GM10248 (cell line): ENCODE results near the gene ASB15.

Experiments used
- CTCF ChIA-PET: fragments of 300-600 bp; sonication (Branson Sonifier 250); formaldehyde crosslinking; extraction: SDS; loops from one replicate; lab custom pipeline; 2021; ENCODE audit warnings: antibody characterized with exemption; lab: Yijun Ruan, JAX
- POLR2A ChIA-PET: fragments of 350-650 bp; sonication (Branson Sonifier 250); formaldehyde crosslinking; extraction: SDS; loops from one replicate; lab custom pipeline; 2020; ENCODE audit warnings: antibody characterized with exemption; lab: Yijun Ruan, JAX
- DNase-seq: peaks from one replicate; pipeline ENCODE4 v3.0.0; 2012; ENCODE audit errors: extremely low spot score
- TF ChIP-seq, protein P1 (sequence below): IDR thresholded peaks from 2 replicates; pipeline ENCODE4 v1.5.1; 2012; ENCODE audit warnings: mild to moderate bottlenecking, low read depth; ENCODE audit errors: extremely low read depth, missing control alignments, control extremely low read depth

The ASB15 gene

DNA sequence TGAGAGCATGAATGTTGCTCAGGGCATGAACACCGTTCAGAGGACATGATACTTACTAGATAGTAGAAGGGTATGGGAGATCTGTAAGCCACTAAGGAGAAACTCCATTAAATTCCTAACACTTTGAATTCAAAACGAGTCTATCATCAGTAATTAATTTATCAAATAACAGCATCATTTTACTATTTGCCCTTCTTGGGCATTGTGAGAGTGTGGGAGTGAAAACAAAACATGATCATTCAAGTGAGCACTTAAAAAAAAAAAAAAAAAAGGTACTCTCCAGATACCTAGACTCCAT is 20.5 kb upstream of the ASB15 start:
- TF ChIP-seq, protein P1, sequence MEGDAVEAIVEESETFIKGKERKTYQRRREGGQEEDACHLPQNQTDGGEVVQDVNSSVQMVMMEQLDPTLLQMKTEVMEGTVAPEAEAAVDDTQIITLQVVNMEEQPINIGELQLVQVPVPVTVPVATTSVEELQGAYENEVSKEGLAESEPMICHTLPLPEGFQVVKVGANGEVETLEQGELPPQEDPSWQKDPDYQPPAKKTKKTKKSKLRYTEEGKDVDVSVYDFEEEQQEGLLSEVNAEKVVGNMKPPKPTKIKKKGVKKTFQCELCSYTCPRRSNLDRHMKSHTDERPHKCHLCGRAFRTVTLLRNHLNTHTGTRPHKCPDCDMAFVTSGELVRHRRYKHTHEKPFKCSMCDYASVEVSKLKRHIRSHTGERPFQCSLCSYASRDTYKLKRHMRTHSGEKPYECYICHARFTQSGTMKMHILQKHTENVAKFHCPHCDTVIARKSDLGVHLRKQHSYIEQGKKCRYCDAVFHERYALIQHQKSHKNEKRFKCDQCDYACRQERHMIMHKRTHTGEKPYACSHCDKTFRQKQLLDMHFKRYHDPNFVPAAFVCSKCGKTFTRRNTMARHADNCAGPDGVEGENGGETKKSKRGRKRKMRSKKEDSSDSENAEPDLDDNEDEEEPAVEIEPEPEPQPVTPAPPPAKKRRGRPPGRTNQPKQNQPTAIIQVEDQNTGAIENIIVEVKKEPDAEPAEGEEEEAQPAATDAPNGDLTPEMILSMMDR, result no peak
- DNase-seq, result no peak
- ChIA-PET POLR2A (no interaction called here), CTCF (interaction anchor here (0.9 to 3.2 kb wide), 5 partner anchors 42 to 291 kb away, joined by 3 to 11 read pairs (median 3); no protein-coding TSS in a partner anchor)

DNA sequence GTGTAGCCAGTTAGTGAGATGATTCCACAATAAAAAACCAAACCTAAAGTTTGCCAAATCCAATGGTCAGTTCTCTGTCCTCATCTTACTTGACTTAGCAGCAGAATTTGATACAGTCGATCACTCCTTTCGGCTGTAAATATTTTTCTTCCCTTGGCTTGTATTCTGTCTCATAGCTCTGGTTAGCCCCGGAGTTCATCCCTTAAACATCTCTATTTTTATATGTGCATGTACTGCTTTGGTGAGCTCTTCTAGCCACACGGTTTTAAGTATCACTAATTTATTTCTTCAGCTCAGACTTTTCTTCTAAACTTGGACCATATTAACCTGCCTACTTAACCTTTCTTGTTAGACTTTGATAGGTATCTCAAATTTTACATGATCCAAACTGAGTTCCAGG is 17.8 kb upstream of the ASB15 start:
- TF ChIP-seq, protein P1, result no peak
- ChIA-PET POLR2A (interaction anchor here (0.7 kb wide), 1 partner anchor 27 kb away, joined by 3 read pairs; no protein-coding TSS in a partner anchor), CTCF (interaction anchor here (1.6 to 3.2 kb wide), 3 partner anchors 11 to 288 kb away, joined by 5 to 11 read pairs (median 7); no protein-coding TSS in a partner anchor)
- no peak for DNase-seq

DNA sequence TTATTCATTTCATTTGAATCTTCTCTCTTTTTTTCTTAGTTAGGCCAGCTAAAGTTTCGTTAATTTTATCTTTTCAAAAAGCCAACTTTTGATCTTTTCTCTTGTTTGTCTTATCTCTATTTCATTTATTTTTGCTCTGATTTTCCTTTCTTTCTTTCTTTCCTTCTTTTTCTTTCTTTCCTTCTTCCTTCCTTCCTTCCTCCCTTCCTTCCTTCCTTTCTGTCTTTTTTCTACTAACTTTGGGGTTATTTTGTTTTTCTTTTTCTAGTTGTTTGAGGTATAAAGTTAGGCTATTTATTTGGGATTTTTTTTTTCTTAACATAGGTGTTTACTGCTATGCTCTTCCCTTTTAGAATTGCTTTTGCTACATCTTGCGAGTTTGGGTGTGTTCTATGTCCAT is 13.2 kb upstream of the ASB15 start:
- DNase-seq, result no peak
- CTCF ChIA-PET, result no interaction called here
- TF ChIP-seq, protein P1, result no peak
- POLR2A ChIA-PET, result no interaction called here

DNA sequence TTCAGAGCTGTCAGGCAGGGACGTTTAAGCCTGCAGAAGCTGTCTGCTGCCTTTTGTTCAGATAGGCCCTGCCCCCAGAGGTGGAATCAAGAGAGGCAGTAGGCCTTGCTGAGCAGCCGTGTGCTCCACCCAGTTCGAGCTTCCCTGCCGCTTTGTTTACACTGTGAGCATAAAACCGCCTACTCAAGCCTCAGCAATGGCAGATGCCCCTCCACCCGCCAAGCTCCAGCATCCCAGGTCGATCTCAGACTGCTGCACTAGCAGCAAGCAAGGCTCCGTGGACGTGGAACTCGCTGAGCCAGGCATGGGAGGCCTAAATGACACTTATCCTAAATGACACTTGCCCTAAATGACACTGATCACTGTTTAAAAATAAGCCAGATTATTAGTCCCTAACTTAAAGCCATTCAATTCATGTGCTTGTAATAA is 6.8 kb upstream of the ASB15 start:
- no peak for DNase-seq
- ChIA-PET CTCF (interaction anchor here (0.9 to 1.4 kb wide), 2 partner anchors 12 to 30 kb away, joined by 3 to 4 read pairs; no protein-coding TSS in a partner anchor), POLR2A (no interaction called here)
- TF ChIP-seq, protein P1, result no peak

DNA sequence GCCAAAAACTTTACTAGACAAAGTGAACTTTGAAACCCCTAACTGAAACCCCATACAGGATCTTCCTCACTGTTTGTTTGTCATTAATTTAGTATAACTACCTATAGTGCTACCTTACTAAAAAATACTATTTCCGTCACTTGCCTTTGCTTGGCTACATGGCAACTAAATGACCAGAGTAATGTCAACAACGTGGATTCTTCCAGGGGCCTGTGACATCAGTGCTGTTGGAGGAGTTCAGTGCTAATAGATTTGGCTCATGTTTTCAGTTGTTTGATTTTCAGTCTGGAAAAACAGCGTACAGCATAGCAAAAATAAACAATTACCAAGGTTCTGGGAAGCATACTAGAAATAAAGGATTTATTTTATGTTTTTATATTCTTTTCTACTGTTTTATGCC is 3.0 kb upstream of the ASB15 start:
- DNase-seq, result no peak
- CTCF ChIA-PET, result no interaction called here
- TF ChIP-seq, protein P1, result no peak
- POLR2A ChIA-PET, result no interaction called here

DNA sequence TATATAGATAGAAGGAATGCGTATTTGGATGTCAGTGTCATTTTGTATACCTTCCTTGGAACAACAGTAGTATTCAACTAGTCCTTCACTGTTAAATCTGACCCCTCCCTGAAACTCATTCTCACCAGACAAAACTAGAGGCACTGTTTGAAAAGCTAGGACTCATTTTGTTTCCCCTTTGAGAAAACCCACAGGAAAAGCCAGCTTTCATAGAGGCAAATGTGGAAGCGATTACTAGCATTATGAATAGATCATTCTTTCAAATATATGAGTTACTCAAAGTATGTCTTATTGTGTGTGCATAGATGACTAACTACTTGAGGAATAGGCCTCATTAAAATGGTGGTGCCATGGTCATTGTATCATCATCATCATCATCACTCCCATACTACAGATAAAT is 1.9 kb upstream of the ASB15 start:
- TF ChIP-seq, protein P1, result no peak
- DNase-seq, result no peak
- ChIA-PET POLR2A (no interaction called here), CTCF (no interaction called here)

DNA sequence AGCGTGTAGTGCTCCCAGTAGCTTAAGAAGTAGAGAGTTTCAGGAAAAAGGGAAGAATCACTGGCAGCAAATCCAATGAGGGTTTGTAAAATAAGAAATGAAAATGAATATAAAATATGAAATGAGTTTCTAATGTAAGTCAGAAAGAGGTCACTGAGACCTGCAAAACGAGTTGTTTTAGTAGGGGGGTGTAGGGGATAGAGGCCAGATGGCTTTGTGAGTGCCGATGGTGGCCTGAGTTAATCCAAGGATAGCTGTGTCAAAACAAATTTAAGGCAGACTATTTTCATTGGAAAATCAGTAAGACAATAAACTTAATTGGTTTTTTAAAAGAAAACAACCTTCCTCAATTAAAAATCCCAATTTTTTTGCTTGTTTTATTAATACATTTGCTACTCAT is 745 bp upstream of the ASB15 start:
- TF ChIP-seq, protein P1, result no peak
- POLR2A ChIA-PET, result no interaction called here
- DNase-seq, result no peak
- CTCF ChIA-PET, result no interaction called here
